RKO (cell line): ENCODE results near the gene DZANK1.
"Not testable (repeated sequence)": the region's sequence is repeated elsewhere in the genome, so short reads cannot be mapped to it uniquely, and the experiment has no call there.

Source experiments
- DNase-seq: peaks from one replicate; pipeline ENCODE4 v3.0.0-alpha.2; 2016; ENCODE audit warnings: low spot score

Gene DZANK1

DNA sequence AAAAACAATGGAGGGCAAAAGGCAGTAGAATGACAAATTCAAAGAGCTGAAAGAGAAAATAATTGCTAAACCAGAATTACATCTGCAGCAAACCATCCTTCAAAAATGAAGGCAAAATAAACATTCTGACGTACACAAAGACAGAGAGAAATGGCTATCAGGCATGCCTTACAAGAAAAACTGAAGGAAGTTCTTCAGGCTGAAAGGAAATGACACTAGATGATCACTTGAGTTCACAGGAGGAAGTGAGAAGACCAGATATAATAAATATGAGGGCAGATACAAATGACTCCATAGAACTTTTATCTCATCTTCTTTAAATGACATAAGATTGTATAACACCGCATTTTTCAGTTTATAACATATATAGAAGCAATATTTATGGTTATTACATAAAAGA, 30.0 kb downstream of the DZANK1 start:
- no peak for DNase-seq

DNA sequence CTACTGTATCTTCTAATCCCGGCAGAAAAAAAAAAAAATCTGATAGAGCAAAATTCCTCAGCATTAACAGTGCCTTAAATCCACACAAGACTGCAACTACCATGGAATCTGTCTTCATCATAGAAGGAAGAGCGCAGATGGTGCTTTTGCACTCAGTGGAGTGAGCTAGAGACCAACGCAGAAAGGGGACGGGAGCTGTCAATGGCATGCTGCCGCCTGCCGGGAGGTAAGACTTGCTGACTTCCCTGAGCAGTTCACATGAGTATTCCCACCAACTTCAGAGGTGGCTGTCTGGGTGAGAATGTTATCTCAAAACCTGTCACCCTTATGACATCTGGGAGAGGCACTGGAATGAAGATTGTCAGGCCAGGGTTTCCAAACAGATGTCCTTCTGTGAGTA, 35.6 kb downstream of the DZANK1 start:
- no peak for DNase-seq

GRCh38 chr20:18430172-18430826, 36.5 kb downstream of the DZANK1 start:
- no peak for DNase-seq

GRCh38 chr20:18428490-18429173, 38.2 kb downstream of the DZANK1 start:
- DNase-seq, result no peak

DNA sequence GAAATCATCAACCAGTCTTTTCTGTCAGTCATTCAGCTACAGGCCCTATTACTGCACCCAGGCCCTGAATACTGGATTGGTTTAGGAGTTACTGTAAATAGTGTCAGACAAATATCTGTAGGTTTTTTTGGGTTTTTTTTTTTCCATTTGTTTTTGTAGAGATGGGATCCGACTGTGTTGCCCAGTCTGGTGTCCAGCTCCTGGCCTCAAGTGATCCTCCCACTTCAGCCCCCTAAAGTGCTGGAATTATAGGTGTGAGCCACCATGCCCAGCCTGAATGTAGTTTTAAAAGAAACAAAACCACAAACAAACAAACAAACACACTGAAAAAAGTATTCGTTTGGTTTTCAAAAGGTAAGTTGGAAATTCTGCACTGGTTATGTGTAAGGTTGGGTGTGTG, 39.6 kb downstream of the DZANK1 start:
- DNase-seq, result no peak

DNA sequence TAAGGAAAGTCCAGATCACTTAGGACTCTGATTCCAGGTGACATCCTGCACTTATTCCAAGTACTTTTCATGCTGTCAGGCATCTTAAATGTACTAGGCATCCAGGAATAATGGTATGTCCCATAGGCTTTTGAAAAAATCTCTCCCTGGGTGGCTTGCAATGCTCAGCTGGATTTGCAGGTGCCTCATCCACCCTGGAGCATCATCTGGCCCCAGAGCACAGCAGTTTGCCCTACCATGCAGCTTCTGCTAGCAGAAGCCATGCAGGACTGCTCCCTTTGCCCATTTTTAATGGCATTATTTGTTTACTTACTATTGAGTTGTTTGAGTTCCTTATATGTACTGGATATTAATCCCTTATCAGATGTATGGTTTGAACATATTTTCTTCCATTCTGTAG, 45.2 kb downstream of the DZANK1 start:
- DNase-seq, result no peak

DNA sequence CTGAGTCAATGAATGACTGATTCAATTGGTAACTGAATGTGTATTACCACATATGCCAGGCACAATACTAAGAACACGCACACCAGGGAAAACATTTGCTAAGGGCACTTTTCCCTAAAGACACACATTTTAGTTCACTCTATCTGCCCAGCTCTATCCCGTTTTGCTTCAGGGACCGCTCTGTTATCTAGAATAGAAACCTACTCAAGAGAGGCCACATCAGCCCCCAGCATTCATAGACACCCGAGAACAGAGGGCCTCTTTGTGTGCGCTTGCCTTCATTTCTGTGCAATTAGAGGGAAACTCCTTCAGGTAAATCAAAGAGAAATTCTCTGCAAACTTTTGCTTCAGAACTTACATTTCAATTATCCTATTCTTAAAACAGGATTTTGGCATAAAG, 50.3 kb downstream of the DZANK1 start:
- DNase-seq, result no peak

DNA sequence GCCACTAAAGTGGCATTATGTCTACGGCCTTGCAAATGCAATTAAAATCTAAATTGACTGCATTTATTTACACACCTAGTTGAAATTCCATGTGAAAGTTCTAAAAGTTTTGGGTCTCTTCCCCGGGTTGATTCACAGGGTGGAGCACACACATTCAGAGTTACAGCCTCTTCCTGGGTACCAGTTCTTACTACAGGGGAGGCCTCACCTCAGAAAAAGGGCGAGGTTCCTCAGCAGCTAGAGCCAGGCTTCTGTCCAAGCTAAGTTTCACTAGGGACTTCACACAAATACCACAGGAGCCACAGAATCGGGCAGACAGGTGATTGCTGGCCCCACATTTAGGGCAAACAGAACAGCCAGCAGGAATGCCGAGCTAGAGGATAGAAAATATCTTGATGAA, 52.7 kb downstream of the DZANK1 start:
- no peak for DNase-seq

DNA sequence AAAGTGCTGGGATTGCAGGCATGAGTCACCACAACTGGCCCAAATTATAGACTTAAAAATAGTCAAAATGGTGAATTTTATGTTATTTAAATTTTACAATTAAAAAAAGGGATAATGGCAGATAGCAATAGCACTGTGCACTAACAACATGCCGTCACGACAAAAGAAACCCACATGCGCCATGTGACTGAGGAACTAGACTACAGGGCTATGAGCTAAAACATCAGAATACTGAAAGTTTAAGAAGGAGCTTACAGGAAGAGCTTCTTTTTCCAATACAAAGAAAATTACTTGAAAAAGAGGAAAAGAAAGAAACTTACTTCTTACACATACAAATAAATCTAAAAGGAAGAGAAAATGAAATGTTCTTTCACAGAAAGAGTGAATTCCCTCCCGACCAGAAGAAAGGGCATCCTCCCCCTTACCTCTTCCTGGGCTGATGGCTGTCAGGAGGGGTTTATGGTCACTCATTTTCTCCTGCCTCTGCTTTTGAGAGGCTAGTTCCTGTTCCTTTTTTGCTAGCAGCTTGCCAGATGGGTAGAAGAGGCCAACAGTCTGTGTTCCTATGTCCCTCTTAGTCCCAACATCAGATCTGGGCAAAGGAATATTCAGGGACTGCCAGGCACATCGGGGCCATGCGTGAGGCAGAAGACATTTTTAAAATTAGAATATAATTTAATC, 54.5 kb downstream of the DZANK1 start:
- no peak for DNase-seq

- no peak for DNase-seq
Observed at GRCh38 chr20:18405826-18406225, 61.0 kb downstream of the DZANK1 start.

DNA sequence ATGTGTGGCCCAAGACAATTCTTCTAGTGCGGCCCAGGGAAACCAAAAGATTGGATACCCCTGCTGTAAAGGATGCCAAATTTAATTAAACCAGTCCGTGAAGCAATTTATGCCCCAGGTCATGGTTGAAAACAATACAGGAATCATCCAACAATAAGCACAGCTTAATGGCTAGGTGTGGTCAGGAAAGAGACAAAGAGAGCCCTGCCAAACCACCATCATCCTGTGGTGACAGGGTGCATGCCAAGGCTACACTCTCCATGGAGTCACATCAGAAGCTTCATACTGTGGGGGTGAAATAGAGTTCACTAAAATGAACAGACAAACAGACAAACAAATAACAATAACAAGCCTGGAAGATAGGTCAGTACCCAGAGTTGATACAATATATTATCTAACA, 62.7 kb downstream of the DZANK1 start:
- no peak for DNase-seq

GRCh38 chr20:18403269-18403668, 63.6 kb downstream of the DZANK1 start:
- no peak for DNase-seq

- DNase-seq, result no peak
Observed at GRCh38 chr20:18401305-18401704, 65.5 kb downstream of the DZANK1 start.

- DNase-seq, result no peak
Observed at GRCh38 chr20:18400460-18400859, 66.4 kb downstream of the DZANK1 start.

GRCh38 chr20:18398713-18399112, 68.1 kb downstream of the DZANK1 start:
- not testable (repeated sequence) for DNase-seq

DNA sequence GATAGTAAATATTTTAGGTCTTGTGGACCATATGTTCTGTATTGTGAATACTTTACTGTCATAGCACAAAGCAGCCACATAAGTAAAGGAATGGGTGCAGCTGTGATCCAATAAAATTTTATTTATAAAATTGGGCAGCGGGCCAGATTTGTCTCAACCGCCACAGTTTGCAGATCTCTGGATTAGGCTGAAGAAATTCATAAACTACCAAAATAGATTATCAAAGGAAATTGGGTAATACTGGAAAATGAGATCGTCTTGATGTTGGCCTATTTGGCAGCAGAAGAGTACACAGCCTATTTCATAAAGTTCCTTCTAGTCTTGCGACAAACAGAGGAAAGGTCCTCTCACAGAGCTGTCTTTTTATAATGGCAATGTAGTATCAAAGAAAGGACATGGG, 69.8 kb downstream of the DZANK1 start:
- DNase-seq, result no peak

GRCh38 chr20:18395544-18395943, 71.3 kb downstream of the DZANK1 start:
- no peak for DNase-seq

- no peak for DNase-seq
Observed at GRCh38 chr20:18394363-18394762, 72.5 kb downstream of the DZANK1 start.

DNA sequence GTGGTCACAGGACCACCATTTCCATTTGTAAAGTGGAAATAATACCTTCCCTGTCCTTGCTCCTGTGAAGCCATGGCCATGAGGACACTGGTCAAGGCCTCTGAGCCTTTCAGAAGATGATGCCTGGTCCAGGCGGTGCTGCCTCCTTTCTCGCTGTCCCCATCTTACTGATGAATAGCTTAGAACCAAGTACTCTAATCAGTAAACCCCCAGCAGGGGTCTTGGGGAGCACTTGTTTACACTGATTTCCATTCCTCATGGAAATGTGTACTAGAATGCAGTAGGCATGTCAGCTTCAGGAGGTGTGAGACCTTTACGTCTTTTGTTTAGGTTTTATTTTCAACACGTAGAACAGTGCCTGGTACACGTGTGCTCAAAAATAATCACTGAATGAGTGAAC, 75.1 kb downstream of the DZANK1 start:
- DNase-seq, result no peak

GRCh38 chr20:18390201-18390600, 76.6 kb downstream of the DZANK1 start:
- no peak for DNase-seq

GRCh38 chr20:18388860-18389259, 78.0 kb downstream of the DZANK1 start:
- DNase-seq, result peak; percentile 71

DNA sequence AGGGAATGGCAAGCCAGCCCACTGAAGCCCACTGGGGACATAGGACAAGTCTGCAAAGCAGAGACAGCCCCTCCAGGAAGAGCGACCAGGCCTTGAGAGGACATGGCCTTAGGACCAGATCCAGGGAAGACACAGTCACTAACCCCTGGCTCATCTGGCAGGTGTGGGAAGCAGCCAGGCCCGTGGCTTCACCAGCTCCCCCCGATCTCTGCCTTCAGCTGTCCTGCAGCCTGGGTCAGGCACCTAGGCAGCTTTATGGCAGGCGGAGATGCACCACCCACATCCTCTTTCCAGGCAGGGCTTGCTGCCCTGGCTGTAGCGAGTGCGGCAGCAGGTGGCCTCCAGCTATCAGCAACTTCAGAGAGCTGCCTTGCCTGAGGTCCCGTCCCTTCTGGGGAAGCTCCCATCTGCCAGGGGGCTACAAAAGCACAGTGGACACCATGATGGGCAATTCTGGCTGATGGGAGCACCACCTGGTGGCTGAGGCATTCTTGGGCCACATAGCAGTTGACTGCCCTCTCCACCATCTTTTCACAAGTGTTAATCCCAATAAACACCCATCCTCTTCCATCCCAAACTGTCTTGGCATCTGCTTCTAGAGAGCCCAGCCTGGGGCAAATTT, 85.8 kb downstream of the DZANK1 start:
- no peak for DNase-seq

DNA sequence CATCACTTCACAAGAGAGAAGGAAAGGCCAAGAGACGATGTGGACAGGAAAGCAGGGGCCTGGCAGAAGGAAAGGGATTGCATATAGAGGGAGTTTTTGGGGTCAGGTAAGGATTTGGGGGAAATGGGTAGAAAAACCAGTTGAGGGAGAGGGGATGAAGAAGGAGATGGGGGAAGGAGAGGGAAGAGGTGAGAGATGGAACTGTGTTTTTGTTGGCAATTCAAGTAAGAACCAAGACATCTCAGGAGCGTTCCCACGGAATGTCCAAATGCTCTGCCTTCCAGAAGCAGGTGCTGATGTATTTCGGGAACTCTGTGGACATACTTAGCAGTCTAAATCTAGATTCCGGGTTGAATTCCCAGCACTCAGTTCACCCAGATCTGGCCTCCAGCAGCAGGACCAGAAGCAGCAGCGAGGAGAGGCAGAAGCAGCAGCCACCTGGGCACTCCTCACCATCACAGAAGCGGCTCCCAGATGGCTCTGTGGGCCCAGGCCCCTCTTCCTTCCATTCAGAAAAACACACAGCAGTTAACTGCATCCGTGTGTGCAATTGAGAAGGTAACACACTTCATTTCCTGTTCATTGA, 88.8 kb downstream of the DZANK1 start:
- DNase-seq, result no peak
